GM19240 (cell line): Measurements from ENCODE around the gene TAOK3.
"Not testable (repeated sequence)": the region's sequence is repeated elsewhere in the genome, so short reads cannot be mapped to it uniquely, and the experiment has no call there.

Source experiments
- DNase-seq: peaks from one replicate; pipeline ENCODE4 v3.0.0; 2011; ENCODE audit warnings: low spot score; ENCODE audit not compliant: insufficient read length

TAOK3 gene

DNA sequence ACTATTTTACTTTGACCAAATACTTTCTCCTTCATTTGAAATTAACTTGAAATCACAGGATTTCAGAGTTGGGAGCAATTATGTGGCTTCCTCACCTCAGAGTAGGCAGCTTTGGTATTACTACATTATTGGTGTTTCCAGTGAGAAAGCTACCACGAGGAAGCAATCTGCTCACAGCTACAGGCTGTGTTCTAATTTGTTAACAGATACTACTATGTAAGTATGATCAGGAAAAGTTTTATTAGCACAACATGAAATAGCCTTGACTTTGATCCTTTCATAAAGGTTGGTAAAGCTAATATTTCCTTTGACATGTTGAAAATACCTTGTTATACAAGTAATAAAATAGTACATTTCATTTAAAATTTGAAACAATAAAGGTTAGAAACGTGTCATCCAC, 30.6 kb downstream of the TAOK3 start:
- DNase-seq, result no peak

DNA sequence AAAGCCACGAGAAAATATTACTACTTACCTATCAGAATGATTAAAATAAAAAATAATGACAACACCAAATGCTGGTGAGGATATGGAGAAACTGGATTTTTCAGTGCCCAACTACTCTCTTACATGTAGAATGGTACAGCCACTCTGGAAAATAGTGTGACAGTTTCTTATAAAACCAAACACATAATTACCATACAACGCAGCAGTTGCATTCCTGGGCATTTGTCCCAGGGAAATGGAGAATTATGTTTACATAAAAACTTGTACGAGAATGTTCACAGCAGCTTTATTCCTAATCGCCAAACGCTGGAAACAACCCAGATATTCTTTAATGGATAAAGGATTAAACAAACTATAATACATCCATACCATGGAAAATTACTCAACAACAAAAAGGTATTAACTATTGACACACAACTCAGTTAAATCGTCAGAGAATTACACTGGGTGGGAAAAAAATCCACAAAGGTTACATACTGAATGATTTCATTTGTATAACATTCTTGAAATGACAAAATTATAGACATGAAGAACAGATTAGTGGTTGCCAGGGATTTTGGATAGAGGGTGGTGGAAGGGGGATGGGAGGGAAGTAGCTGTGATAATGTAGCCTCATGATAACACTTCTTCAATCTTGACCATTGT, 35.4 kb downstream of the TAOK3 start:
- no peak for DNase-seq

DNA sequence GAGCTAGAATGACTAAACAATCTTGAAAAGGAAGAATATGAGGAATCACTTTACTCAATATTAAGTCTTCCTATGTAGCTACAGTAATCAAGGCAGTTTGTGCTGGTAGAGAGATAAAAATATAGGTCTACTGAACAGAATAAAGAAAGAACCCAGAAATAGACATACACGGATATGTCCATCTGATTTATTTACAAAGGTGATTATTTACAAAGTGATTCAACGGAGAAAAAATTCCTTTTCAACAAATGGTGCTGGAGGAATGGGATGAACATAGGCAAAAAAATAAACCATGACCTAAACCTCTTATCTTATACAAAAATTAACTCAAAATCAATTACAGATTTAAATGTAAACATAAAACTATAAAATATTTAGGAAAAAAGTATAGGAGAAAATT, 36.6 kb downstream of the TAOK3 start:
- no peak for DNase-seq

DNA sequence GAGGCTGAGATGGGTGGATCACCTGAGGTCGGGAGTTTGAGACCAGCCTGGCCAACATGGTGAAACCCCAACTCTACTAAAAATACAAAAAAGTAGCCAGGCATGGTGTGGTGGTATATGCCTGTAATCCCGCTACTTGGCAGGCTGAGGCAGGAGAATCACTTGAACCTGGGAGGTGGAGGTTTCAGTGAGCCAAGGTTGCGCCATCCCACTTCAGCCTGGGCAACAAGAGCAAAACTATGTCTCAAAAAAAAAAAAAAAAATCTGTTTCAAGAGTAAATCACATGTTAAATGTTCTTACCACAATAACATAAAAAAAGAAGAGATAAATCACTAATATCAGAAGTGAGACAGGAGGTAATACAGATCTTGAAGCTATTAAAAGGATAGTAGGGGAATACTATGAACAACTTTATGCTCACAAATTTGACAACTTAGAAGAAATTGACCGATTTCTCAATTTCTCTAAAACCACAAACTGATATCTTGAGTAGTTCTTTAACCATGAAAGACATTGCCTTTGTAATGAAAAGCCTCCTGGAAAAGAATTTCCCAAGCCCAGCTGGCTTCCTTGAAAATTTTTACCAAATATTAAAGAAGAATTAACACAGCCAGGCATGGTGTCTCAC, 37.7 kb downstream of the TAOK3 start:
- DNase-seq, result no peak

GRCh38 chr12:118334241-118334640, 38.5 kb downstream of the TAOK3 start:
- DNase-seq, result no peak

DNA sequence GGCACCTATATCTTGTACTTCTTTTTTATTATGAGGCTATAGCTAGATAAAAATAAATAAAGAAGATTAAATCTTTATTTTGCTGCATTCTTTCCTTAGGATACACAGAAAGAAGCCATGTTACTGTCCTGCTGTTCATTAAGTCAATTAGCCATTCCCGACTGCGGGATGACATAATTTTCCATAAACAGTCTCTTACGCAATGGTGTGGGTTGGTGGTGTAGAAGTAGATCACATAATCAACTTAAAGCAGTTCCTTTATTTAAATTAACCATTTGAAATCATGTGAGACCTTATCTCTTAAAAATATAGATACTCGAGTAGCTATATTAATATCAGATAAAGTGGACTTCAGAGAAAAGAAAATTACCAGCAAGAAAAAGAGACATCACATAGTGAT, 40.2 kb downstream of the TAOK3 start:
- no peak for DNase-seq

DNA sequence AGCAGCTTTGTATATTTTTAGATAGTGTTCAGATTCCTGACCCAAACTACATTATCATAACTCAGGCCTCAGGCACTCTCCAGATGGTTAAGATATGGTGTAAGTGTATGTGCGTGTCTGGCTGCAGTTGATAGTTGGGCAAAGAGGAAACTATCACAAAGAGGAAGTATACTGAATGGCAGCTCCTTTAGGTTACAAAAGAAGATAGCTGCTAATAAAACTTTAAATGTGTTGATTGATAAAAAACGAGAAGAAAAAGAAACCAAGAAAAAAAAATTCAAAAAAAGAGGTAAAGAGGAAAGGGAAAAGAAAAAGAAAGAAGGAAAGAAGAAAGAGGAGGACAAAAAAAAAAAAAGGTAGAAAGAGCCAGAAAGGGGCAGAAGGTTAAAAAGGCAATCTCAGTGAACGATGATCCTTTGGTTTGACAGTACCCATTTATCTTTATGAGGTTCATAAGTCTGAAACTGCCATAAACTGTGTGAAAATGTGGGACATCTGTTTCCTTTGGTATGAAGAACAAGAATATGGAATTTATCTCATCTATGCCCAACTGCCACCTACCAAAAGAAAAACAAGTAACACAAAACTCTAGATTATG, 42.2 kb downstream of the TAOK3 start:
- no peak for DNase-seq

GRCh38 chr12:118328486-118329330, 44.0 kb downstream of the TAOK3 start:
- no peak for DNase-seq

DNA sequence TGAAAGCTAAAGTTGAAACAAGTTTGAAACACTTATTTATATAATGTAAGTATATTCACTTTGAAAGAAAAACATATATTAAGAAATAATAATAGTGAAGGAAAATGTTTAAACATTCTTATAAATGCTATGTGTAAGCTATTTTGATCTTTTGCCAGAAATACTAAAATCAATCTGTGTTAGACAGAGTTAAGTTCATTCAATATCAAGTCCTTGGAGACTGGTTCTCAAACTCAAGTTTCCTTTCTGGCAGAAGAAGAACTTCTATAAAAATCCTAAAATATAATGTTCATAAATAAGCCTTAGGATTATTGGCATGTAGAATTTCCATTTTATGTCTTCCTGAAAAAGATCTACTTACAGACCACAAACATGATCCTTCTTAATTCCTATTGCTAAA, 45.3 kb downstream of the TAOK3 start:
- no peak for DNase-seq

- no peak for DNase-seq
Observed at GRCh38 chr12:118326991-118327390, 45.7 kb downstream of the TAOK3 start.

GRCh38 chr12:118325081-118325480, 47.6 kb downstream of the TAOK3 start:
- no peak for DNase-seq

DNA sequence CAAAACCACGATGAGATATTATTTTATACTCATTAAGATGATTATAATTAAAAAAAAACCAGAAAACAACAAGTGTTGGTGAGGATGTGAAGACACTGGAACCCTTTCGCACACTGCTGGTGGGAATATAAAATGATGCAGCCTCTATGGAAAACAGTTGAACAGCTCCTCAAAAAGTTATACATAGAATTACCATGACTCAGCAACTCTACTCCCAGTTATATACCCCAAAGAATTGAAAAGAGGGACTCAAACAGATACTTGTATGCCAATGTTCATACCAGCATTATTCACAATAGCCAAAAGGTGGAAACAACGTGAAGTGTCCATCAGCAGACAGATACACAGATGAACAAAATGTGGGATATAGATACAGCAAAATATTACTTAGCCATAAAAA, 53.1 kb downstream of the TAOK3 start:
- no peak for DNase-seq

DNA sequence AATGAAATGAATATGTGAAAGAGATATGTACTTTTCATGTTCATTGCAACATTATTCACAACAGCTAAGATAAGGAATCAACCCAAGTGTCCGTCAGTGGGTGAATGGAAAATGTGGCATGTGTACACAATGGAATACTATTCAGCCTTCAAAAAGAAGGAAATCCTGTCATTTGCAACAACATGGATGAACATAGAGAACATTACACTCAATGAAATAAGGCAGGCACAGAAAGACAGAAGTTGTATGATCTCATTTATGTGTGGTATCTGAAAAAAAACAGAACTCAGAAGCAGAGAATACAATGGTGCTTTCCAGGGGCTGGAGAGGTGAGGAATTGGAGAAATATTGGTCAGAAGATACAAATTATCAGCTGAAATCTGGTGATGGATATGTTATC, 54.0 kb downstream of the TAOK3 start:
- DNase-seq, result no peak

- no peak for DNase-seq
Observed at GRCh38 chr12:118317729-118318128, 55.0 kb downstream of the TAOK3 start.

- no peak for DNase-seq
Observed at GRCh38 chr12:118315821-118316220, 56.9 kb downstream of the TAOK3 start.

DNA sequence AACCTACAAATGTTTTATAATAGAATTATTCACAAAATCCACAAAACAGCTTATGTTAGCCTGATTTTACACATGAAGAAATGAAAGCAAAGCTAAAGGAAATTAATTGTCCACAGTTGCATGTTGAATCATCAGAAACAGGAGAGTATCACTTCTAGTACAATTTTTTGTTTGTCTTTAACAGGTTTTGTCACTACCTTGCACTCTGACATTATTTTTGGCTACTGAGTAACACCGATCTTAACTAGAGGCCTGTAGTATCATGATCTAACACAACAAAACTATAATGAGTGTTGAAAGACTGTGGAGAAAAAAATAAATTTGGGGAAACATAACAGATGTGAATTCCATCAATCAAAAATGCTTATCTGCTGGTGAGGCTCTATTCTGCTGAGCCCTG, 60.1 kb downstream of the TAOK3 start:
- DNase-seq, result no peak

- no peak for DNase-seq
Observed at GRCh38 chr12:118311666-118312065, 61.0 kb downstream of the TAOK3 start.

DNA sequence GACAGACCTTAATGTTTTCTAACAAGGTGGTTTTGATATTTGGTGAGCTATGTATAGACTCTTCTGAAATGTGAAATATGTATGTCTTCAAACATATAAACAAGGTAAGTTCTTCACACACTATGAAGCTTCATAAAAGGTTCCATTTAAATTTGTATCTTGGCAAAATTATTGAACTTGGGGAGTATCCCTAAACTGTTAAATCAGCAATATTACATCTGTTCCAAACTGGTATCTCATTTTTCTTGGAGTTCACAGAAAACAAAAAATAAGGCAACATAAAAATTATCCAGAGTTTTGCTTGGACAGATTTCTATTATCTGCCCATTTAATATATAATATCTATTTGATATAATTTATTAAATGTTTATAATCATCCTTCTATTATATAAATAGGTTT, 62.4 kb downstream of the TAOK3 start:
- no peak for DNase-seq

DNA sequence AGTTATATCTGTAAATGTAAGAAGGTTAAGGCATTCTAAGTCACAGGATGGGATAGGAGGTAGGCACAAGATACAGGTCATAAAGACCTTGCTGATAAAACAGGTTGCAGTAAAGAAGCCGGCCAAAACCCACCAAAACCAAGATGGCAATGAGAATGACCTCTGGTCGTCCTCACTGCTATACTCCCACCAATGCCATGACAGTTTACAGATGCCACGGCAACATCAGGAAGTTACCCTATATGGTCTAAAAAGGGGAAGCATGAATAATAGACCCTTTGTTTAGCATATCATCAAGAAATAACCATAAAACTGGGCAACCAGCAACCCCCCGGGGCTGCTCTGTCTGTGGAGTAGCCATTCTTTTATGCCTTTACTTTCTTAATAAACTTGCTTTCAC, 64.7 kb downstream of the TAOK3 start:
- not testable (repeated sequence) for DNase-seq

DNA sequence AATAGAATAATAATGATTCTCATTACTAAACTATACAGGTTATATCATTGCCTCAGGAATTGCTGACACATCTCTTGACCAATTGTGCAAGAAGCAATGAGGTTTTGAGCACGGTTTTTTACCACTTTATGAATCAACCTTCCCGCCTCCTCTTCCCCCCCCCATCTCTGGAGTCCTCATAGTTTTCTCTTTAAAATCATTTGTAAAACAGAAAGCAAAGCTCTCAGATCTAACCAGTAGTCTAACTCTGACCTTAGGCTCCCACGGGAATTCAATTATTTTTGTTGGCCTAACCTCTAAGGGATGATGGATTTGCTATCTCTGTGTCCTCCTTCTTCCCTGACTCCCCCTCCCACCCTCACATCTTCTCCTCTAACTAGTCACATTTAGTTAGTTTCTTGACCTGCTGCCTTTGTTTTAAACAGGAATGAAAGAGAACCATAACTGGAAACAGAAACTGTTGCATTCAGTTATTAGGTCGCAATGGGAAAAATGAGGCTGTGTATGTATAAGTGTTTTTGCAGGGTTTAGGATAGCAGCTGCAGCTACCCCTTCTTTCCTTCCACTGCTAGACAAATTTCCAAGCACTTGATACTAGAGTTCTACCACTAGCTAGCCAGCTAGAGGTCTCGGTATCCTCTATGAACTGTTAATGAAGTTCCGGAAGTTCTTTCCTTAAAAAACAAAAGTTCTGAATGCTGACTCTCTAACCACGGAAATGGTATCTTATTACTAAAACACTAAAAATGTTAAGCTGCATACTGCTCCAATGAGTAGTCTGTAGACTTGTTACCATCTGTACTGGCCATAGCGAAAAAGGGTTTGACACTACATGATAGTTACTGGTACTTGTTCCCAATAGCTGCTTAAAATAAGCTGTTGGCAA, 65.4 kb downstream of the TAOK3 start:
- no peak for DNase-seq

DNA sequence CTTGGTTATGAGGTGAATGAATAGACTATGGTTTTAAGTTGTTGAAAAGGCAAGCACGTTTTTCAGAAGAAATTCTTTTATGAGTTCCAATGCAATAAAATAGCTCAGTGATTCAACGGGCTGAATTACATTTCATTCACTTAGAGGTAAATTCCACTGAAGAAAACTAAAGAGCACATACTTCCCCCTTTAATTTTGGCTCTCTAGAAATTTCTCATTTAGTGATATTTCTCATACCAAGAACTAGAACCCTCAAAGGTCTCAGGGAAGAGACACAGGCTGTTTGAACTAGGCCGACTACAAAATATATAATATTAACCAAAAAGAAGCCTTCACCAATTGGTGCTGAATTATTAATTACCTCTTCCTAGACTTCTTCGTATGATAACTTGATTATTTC, 68.6 kb downstream of the TAOK3 start:
- DNase-seq, result no peak
